ENCODE measurements around the gene FTH1. TPM values are rescaled to one million over a fixed set of nuclear protein-coding genes. Genes with fewer than 3 reads are reported as not detected.
A peak's percentile ranks its signal among the peaks of the same experiment; 100 is the strongest.

The FTH1 gene
- total RNA-seq, 1 experiment from 2014 or later, result 2,322 TPM

- in situ Hi-C loops (cut with HindIII; ENCODE audit: low pct_unique_long_range_greater_than_20kb, low sequenced_read_pairs), result no loop called here
These were observed 3.3 kb downstream of the FTH1 start for GRCh38 chr11:61964058-61964665.

More at GRCh38 chr11:61964058-61964665, 3.3 kb downstream of the FTH1 start:
- peaks cover 41% of the 10 kb centered on the region for H3K4me1 ChIP-seq (ENCODE audit: control insufficient read depth, insufficient read depth, low read length)
- H3K27ac ChIP-seq (ENCODE audit: low read length), result peak overlapping the region; percentile 69
- H3K4me3 ChIP-seq (ENCODE audit: low read depth in 2 of 2, low read length in 2 of 2), result peak overlapping the region; percentile 76 to 100; a peak in 3 of 4 replicates
- TF ChIP-seq POLR2AphosphoS5 (IDR thresholded peaks at IDR 0.05; ENCODE audit: low read depth, low read length), result peak; percentile 17; the same call in 1 of the 2 replicates
- TF ChIP-seq REST (IDR thresholded peaks at IDR 0.05; ENCODE audit: insufficient read depth in 1 of 2, low read depth in 2 of 2, low read length in 1 of 2), result no peak
- TF ChIP-seq CTCF (IDR thresholded peaks at IDR 0.05), result no peak
- TF ChIP-seq SIN3A (IDR thresholded peaks at IDR 0.05; ENCODE audit: borderline replicate concordance, insufficient read depth, low read depth, low read length), result 0 out of 2 replicates have a peak, but pooled peaks have one; percentile 42
- TF ChIP-seq TCF7L2 (IDR thresholded peaks at IDR 0.05; ENCODE audit: low read depth, low read length), result no peak
- no peak for DNase-seq (ENCODE audit: low read depth, low spot score)
- BruUV-seq (replicated peaks), result no TSS peak
- ChIA-PET CTCF (no interaction called here), POLR2A (no interaction called here)
- H3K36me3 ChIP-seq (ENCODE audit: control insufficient read depth, insufficient read depth, low read length), result peaks cover 21% of the 10 kb centered on the region
- no peaks in the 10 kb centered on the region for H3K9me3 ChIP-seq (ENCODE audit: control insufficient read depth, insufficient read depth, low read depth, low read length)
- intact Hi-C loops (cut with micrococcal nuclease; ENCODE audit: unreplicated experiment), result no loop called here
- ATAC-seq, result no peak
- no peaks in the 10 kb centered on the region for H3K27me3 ChIP-seq (ENCODE audit: control insufficient read depth, insufficient read depth, low read length)

Data from Panc1 (cell line).